ENCODE measurements around the gene DLGAP1. TPM values are rescaled to one million over a fixed set of nuclear protein-coding genes. Genes with fewer than 3 reads are reported as not detected.

Gene DLGAP1
- total and polyA plus RNA-seq, 2 of the 8 experiments (the other 6 are each of a cell fraction or from before 2014, with no cell fraction given) = 11.8 to 16.9 TPM

GRCh38 chr18:3819961-3820360 lies 635.1 kb downstream of the DLGAP1 start:
- Histone ChIP-seq H4K8ac (ENCODE audit: extremely low read depth, insufficient read depth, low read length) (no peak overlapping the region), H2BK120ac (replicated peaks; ENCODE audit: low read depth, low read length) (no peak overlapping the region), H3K27ac (ENCODE audit: low read depth, low read length) (no peak overlapping the region), H2AFZ (ENCODE audit: low read length) (no peak overlapping the region), H2BK5ac (ENCODE audit: low read depth, low read length) (no peak overlapping the region), H2BK12ac (ENCODE audit: low read depth, low read length) (no peak overlapping the region), H3K14ac (ENCODE audit: insufficient read length) (no peak overlapping the region), H3K4me1 (replicated peaks in 1 of 4; ENCODE audit: control insufficient read depth in 3 of 4, insufficient read depth in 4 of 4, low read length in 3 of 4) (peaks cover 0 to 6% (median 1%) of the 10 kb centered on the region in 4 experiments; a peak in 4 of 7 replicates), H4K20me1 (replicated peaks in 1 of 2; ENCODE audit: control insufficient read depth in 1 of 2, insufficient read depth in 2 of 2, low read length in 2 of 2) (no peaks in the 10 kb centered on the region), H3K4ac (replicated peaks; ENCODE audit: insufficient read length, low read depth, low read length) (no peak overlapping the region), H2AK5ac (ENCODE audit: low read depth, low read length) (no peak overlapping the region), H3K27me3 (replicated peaks in 1 of 4; ENCODE audit: control insufficient read depth in 3 of 4, extremely low read depth in 1 of 4, insufficient read depth in 3 of 4, low read length in 3 of 4) (peaks cover 0 to 1% (median 0%) of the 10 kb centered on the region in 4 experiments; a peak in 1 of 7 replicates), H3K79me2 (ENCODE audit: control insufficient read depth in 1 of 2, insufficient read depth in 2 of 2, low read length in 2 of 2) (no peaks in the 10 kb centered on the region), H3K18ac (ENCODE audit: extremely low read depth, low read length) (no peak overlapping the region), H2BK20ac (ENCODE audit: low read length) (no peak overlapping the region), H3K23me2 (ENCODE audit: low read depth, low read length) (no peaks in the 10 kb centered on the region), H3K56ac (replicated peaks; ENCODE audit: insufficient read length, low read depth, low read length) (no peak overlapping the region), H3K79me1 (ENCODE audit: low read depth, low read length) (no peaks in the 10 kb centered on the region), H4K91ac (replicated peaks; ENCODE audit: insufficient read length, low read length) (no peak overlapping the region), H3K9ac (replicated peaks in 1 of 4; ENCODE audit: extremely low read depth in 1 of 4, low read depth in 3 of 4, low read length in 3 of 4) (no peak overlapping the region), H3K36me3 (ENCODE audit: control insufficient read depth in 2 of 4, insufficient read depth in 4 of 4, low read length in 3 of 4) (no peaks in the 10 kb centered on the region), H3K23ac (ENCODE audit: insufficient read length) (no peak overlapping the region), H3K4me3 (ENCODE audit: extremely low read depth in 1 of 4, insufficient read depth in 2 of 4, low read depth in 3 of 4, low read length in 4 of 4) (no peak overlapping the region), H3K4me2 (ENCODE audit: insufficient read depth in 1 of 2, low read depth in 2 of 2, low read length in 2 of 2) (no peak overlapping the region), H2BK15ac (ENCODE audit: low read length) (no peak overlapping the region), H3K9me3 (ENCODE audit: insufficient read depth in 2 of 2, low read depth in 1 of 2, low read length in 1 of 2) (no peaks in the 10 kb centered on the region), H4K5ac (ENCODE audit: insufficient read length, low read depth, low read length) (no peak overlapping the region)
- no peak for DNase-seq (ENCODE audit: low read depth in 1 of 2, low spot score in 2 of 2)
- no peak for FAIRE-seq
- POLR2A ChIA-PET (ENCODE audit: partially characterized antibody) = no interaction called here
- 91% methylated on average over 7 of the region's 7 CpGs; no CpG with 5 or more reads in 1 of the 2 experiments for whole genome bisulfite sequencing, 2 experiments (ENCODE audit: extremely low coverage in 1 of 2, insufficient coverage in 1 of 2, insufficient read length in 1 of 2, insufficient replicate concordance in 2 of 2, low coverage in 1 of 2, low lambda C conversion rate in 2 of 2, missing lambda C conversion rate in 1 of 2)
- CTCF ChIA-PET (ENCODE audit: partially characterized antibody) = interaction anchor here (6.5 kb wide), 1 partner anchor 47 kb away, joined by 34 read pairs; no protein-coding TSS in a partner anchor
- no peak for TF ChIP-seq EP300 (IDR thresholded peaks at IDR 0.05; ENCODE audit: borderline replicate concordance in 1 of 2, low read depth in 2 of 2, low read length in 2 of 2)
